Uterus (tissue), 2 donors: Measurements from ENCODE around the gene SLC2A10.

ENCODE experiments used
- POLR2A ChIP-seq, 2 donors: fragments of 450-650 bp; IDR thresholded peaks; one replicate each; pipeline ENCODE4 v1.6.1; 2016; ENCODE audit warnings: antibody characterized with exemption in 2 of 2, mild to moderate bottlenecking in 1 of 2, moderate library complexity in 1 of 2
- TF ChIP-seq, protein P1 (sequence below), 4 experiments: fragments of 200-600 bp in 2 of 4; fragments of 450-650 bp in 2 of 4; sonication (generic) in 2 of 4; IDR thresholded peaks; one replicate each; pipeline ENCODE4 v1.5.1; 2016 to 2019; ENCODE audit warnings: antibody characterized with exemption in 4 of 4, mild to moderate bottlenecking in 2 of 4, moderate library complexity in 1 of 4

DNA sequence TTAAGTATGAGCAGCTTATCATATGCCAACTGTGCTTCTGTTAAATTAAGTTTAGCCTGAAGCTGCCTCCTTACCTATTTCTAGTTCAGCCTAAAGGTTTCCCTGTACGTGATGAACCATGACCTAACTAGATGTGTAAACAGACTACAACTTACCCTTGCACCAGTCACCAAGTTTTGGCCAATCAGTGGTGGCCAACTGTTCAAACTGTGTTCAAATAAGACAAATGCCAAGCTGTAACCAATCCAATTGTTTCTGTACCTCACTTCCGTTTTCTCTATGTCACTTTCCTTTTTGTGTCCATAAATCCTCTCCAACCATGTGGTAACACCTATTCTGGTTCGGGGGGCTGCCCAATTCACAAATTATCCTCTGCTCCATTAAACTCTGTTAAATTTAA is 6.0 kb upstream of the SLC2A10 start:
- TF ChIP-seq, protein P1, sequence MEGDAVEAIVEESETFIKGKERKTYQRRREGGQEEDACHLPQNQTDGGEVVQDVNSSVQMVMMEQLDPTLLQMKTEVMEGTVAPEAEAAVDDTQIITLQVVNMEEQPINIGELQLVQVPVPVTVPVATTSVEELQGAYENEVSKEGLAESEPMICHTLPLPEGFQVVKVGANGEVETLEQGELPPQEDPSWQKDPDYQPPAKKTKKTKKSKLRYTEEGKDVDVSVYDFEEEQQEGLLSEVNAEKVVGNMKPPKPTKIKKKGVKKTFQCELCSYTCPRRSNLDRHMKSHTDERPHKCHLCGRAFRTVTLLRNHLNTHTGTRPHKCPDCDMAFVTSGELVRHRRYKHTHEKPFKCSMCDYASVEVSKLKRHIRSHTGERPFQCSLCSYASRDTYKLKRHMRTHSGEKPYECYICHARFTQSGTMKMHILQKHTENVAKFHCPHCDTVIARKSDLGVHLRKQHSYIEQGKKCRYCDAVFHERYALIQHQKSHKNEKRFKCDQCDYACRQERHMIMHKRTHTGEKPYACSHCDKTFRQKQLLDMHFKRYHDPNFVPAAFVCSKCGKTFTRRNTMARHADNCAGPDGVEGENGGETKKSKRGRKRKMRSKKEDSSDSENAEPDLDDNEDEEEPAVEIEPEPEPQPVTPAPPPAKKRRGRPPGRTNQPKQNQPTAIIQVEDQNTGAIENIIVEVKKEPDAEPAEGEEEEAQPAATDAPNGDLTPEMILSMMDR (IDR thresholded peaks at IDR 0.05) = no peak
- no peak for TF ChIP-seq POLR2A (IDR thresholded peaks at IDR 0.05)
